Natural killer cell (primary cell): ENCODE data around the gene BMPR1A. TPM values are rescaled to one million over a fixed set of nuclear protein-coding genes. Genes with fewer than 3 reads are reported as not detected.

ENCODE experiments used
- ATAC-seq, 3 donors: fragments of 150-1000 bp in 2 of 3; fragments of 200-7000 bp in 1 of 3; cut with Tn5 transposase; 1 replicate in 1 of 3; 2 replicates in 2 of 3; pipeline ENCODE4 v1.10.0; 2021; ENCODE audit warnings: mild to moderate bottlenecking in 2 of 3, moderate library complexity in 2 of 3
- DNase-seq, 2 donors: peaks; one replicate each; pipeline versions ENCODE4 v3.0.0 to v3.0.0-alpha.2; 2013 to 2021; ENCODE audit warnings: mixed read lengths in 1 of 2
- H3K27ac ChIP-seq: one replicate; pipeline ENCODE4 v1.5.1; 2013; ENCODE audit warnings: mild to moderate bottlenecking, low read length
- H3K27me3 ChIP-seq: one replicate; pipeline ENCODE4 v1.6.1; 2013; ENCODE audit warnings: low read length; ENCODE audit not compliant: control insufficient read depth, insufficient read depth
- H3K36me3 ChIP-seq: one replicate; pipeline ENCODE4 v1.6.1; 2013; ENCODE audit warnings: low read length; ENCODE audit not compliant: control insufficient read depth, insufficient read depth
- H3K4me1 ChIP-seq: one replicate; pipeline ENCODE4 v1.6.1; 2013; ENCODE audit warnings: low read length; ENCODE audit not compliant: control insufficient read depth, insufficient read depth
- H3K4me3 ChIP-seq: one replicate; pipeline ENCODE4 v1.5.1; 2013; ENCODE audit warnings: low read length
- H3K9me3 ChIP-seq: one replicate; pipeline ENCODE4 v1.6.1; 2013; ENCODE audit warnings: low read length; ENCODE audit not compliant: control insufficient read depth, insufficient read depth
- H3K27ac Mint-ChIP-seq, 2 donors: one replicate each; pipeline ENCODE4 v1.8.0; 2022; ENCODE audit warnings: mild to moderate bottlenecking in 2 of 2, mixed read lengths in 2 of 2, moderate library complexity in 1 of 2
- H3K27me3 Mint-ChIP-seq, 2 donors: one replicate each; pipeline ENCODE4 v1.8.0; 2022; ENCODE audit warnings: low read depth in 2 of 2, mixed read lengths in 2 of 2
- H3K36me3 Mint-ChIP-seq: one replicate; pipeline ENCODE4 v1.8.0; 2022; ENCODE audit warnings: mixed read lengths
- H3K4me1 Mint-ChIP-seq, 2 donors: one replicate each; pipeline ENCODE4 v1.8.0; 2022; ENCODE audit warnings: mixed read lengths in 2 of 2
- H3K4me3 Mint-ChIP-seq: one replicate; pipeline ENCODE4 v1.8.0; 2022; ENCODE audit warnings: mild to moderate bottlenecking, moderate library complexity, mixed read lengths
- H3K9me3 Mint-ChIP-seq, 2 donors: one replicate each; pipeline ENCODE4 v1.8.0; 2022; ENCODE audit warnings: mixed read lengths in 2 of 2
- CTCF ChIP-seq: fragments of 200-600 bp; IDR thresholded peaks from one replicate; pipeline ENCODE4 v1.8.0; 2022; ENCODE audit warnings: antibody characterized with exemption
- WGBS: methylation state at CpG from one replicate; pipeline ENCODE4 v1.1.7; 2013; ENCODE audit warnings: missing lambda C conversion rate; ENCODE audit not compliant: insufficient coverage; 5-methylcytosine and 5-hydroxymethylcytosine counted together
- intact Hi-C: fragments of 100-400 bp; cut with micrococcal nuclease; formaldehyde crosslinking; loops from one replicate; pipeline ENCODE4 v1.14.2; 2022
- total RNA-seq, 4 donors: library from RNA; stranded (reverse); fragments of 120-200 nt in 1 of 4; gene quantifications; one replicate each; pipeline versions ENCODE4 v1.2.3 to v1.2.4, GENCODE V29; 2013 to 2022

BMPR1A gene
- total RNA-seq, 3 donors from 2014 or later (not counting 1 experiment from before 2014, with no cell fraction given) = 5.5 to 8.1 (median 7.7) TPM

GRCh38 chr10:86726677-86726999, 29.8 kb upstream of the BMPR1A start:
- H3K9me3 Mint-ChIP-seq = no peaks in the 10 kb centered on the region
- Histone ChIP-seq H3K27me3 (no peaks in the 10 kb centered on the region), H3K27ac (no peak overlapping the region), H3K9me3 (peaks cover 5% of the 10 kb centered on the region), H3K36me3 (no peaks in the 10 kb centered on the region), H3K4me1 (peaks cover 8% of the 10 kb centered on the region), H3K4me3 (no peak overlapping the region)
- no peak for ATAC-seq
- 90% methylated on average over 1 of the region's 1 CpG for WGBS
- TF ChIP-seq CTCF = no peak
- H3K36me3 Mint-ChIP-seq = no peaks in the 10 kb centered on the region
- H3K27ac Mint-ChIP-seq = no peak overlapping the region
- no peak for DNase-seq
- H3K27me3 Mint-ChIP-seq = peaks cover 9 to 25% of the 10 kb centered on the region in 2 donors
- intact Hi-C loops = no loop called here
- H3K4me3 Mint-ChIP-seq = no peak overlapping the region
- peaks cover 7 to 10% of the 10 kb centered on the region in 2 donors for H3K4me1 Mint-ChIP-seq

GRCh38 chr10:86727470-86727869, 28.9 kb upstream of the BMPR1A start:
- TF ChIP-seq CTCF = no peak
- Mint-ChIP-seq H3K9me3 (no peaks in the 10 kb centered on the region), H3K36me3 (no peaks in the 10 kb centered on the region), H3K4me1 (peaks cover 7 to 10% of the 10 kb centered on the region in 2 donors), H3K4me3 (no peak overlapping the region), H3K27me3 (peaks cover 9 to 22% of the 10 kb centered on the region in 2 donors), H3K27ac (no peak overlapping the region)
- no peaks in the 10 kb centered on the region for H3K36me3 ChIP-seq
- intact Hi-C loops = no loop called here
- ATAC-seq = no peak
- H3K4me1 ChIP-seq = peaks cover 8% of the 10 kb centered on the region
- H3K9me3 ChIP-seq = peaks cover 5% of the 10 kb centered on the region
- no peak for DNase-seq
- no peaks in the 10 kb centered on the region for H3K27me3 ChIP-seq
- no peak overlapping the region for H3K4me3 ChIP-seq
- no peak overlapping the region for H3K27ac ChIP-seq
- WGBS = 84% methylated on average over 6 of the region's 6 CpGs

GRCh38 chr10:86728056-86728455, 28.4 kb upstream of the BMPR1A start:
- no peak overlapping the region for H3K4me3 Mint-ChIP-seq
- H3K36me3 ChIP-seq = no peaks in the 10 kb centered on the region

More at GRCh38 chr10:86728056-86728455, 28.4 kb upstream of the BMPR1A start:
- intact Hi-C loops = no loop called here
- no peak overlapping the region for H3K4me3 ChIP-seq
- no peaks in the 10 kb centered on the region for H3K27me3 ChIP-seq
- no peak for TF ChIP-seq CTCF
- Mint-ChIP-seq H3K4me1 (peaks cover 6 to 7% of the 10 kb centered on the region in 2 donors), H3K27ac (no peak overlapping the region), H3K27me3 (peaks cover 13 to 22% of the 10 kb centered on the region in 2 donors), H3K9me3 (no peaks in the 10 kb centered on the region), H3K36me3 (no peaks in the 10 kb centered on the region)
- no peaks in the 10 kb centered on the region for H3K9me3 ChIP-seq
- peaks cover 5% of the 10 kb centered on the region for H3K4me1 ChIP-seq
- H3K27ac ChIP-seq = no peak overlapping the region
- WGBS = 75% methylated on average over 3 of the region's 3 CpGs
- ATAC-seq (no peak), DNase-seq (no peak)
